A673 (cell line): Measurements from ENCODE around the gene FJX1. TPM values are rescaled to one million over a fixed set of nuclear protein-coding genes. Genes with fewer than 3 reads are reported as not detected.

Source experiments
- BruUV-seq: library from RNA; stranded (reverse); fragments of 400-500 nt; replicated peaks from 2 replicates; lab custom pipeline; 2021; lab: Mats Ljungman, UMichigan
- CTCF ChIA-PET: fragments of 300-600 bp; sonication (Branson Sonifier 250); formaldehyde crosslinking; loops from one replicate; lab custom pipeline; 2022; ENCODE audit warnings: antibody characterized with exemption; lab: Charles Lee
- POLR2A ChIA-PET: fragments of 300-600 bp; sonication (Branson Sonifier 250); formaldehyde crosslinking; loops from one replicate; lab custom pipeline; 2022; ENCODE audit warnings: antibody characterized with exemption; ENCODE audit not compliant: low non-redundant PET; lab: Charles Lee
- DNase-seq: peaks from one replicate; pipeline ENCODE4 v3.0.0-alpha.2; 2015; ENCODE audit warnings: low spot score
- H3K27ac ChIP-seq: fragments of 200-600 bp; sonication (generic); 2 replicates; pipeline ENCODE4 v1.5.1; 2016; ENCODE audit warnings: mixed run types, low read depth, mild to moderate bottlenecking, mixed read lengths, antibody characterized with exemption, low read length; ENCODE audit not compliant: poor library complexity, severe bottlenecking
- H3K27me3 ChIP-seq: fragments of 200-600 bp; sonication (generic); replicated peaks from 2 replicates; pipeline ENCODE4 v1.6.1; 2017; ENCODE audit warnings: mixed run types, low read depth, mild to moderate bottlenecking, mixed read lengths, antibody characterized with exemption, low read length; ENCODE audit not compliant: insufficient read depth, poor library complexity
- H3K36me3 ChIP-seq: fragments of 200-600 bp; sonication (generic); 2 replicates; pipeline ENCODE4 v1.6.1; 2016; ENCODE audit warnings: mixed run types, mild to moderate bottlenecking, mixed read lengths, antibody characterized with exemption, low read length; ENCODE audit not compliant: insufficient read depth, poor library complexity, severe bottlenecking
- H3K4me1 ChIP-seq: fragments of 200-600 bp; sonication (generic); 2 replicates; pipeline ENCODE4 v1.6.1; 2017; ENCODE audit warnings: mixed run types, mild to moderate bottlenecking, mixed read lengths, antibody characterized with exemption, low read length; ENCODE audit not compliant: insufficient read depth, poor library complexity, severe bottlenecking
- H3K4me3 ChIP-seq: fragments of 200-600 bp; sonication (generic); 2 replicates; pipeline ENCODE4 v1.5.1; 2016; ENCODE audit warnings: low read depth, mixed run types, mild to moderate bottlenecking, mixed read lengths, low read length; ENCODE audit not compliant: poor library complexity, severe bottlenecking
- H3K9me3 ChIP-seq: fragments of 200-600 bp; sonication (generic); 2 replicates; pipeline ENCODE4 v1.6.1; 2016; ENCODE audit warnings: mixed run types, low read depth, mild to moderate bottlenecking, mixed read lengths, antibody characterized with exemption, low read length; ENCODE audit not compliant: poor library complexity, severe bottlenecking
- CTCF ChIP-seq: fragments of 300-800, 200-600 bp; sonication (generic); conservative IDR thresholded peaks from 2 replicates; pipeline ENCODE4 v1.5.1; 2017; ENCODE audit warnings: low read depth, mild to moderate bottlenecking, antibody characterized with exemption, low read length, moderate library complexity, mixed read lengths
- EZH2 ChIP-seq: fragments of 200-600 bp; sonication (generic); IDR thresholded peaks from 2 replicates; pipeline ENCODE4 v1.6.1; 2017; ENCODE audit warnings: borderline replicate concordance, low read depth, mild to moderate bottlenecking, mixed read lengths, antibody characterized with exemption, low read length; ENCODE audit not compliant: poor library complexity, severe bottlenecking
- intact Hi-C: fragments of 100-400 bp; cut with micrococcal nuclease; formaldehyde crosslinking; loops from one replicate; pipeline ENCODE4 v1.10.0; 2022; ENCODE audit not compliant: unreplicated experiment
- total RNA-seq: library from RNA; stranded (reverse); gene quantifications from 2 replicates; pipeline ENCODE4 v1.2.3, GENCODE V29; 2021

Gene FJX1
- total RNA-seq, 1 experiment from 2014 or later: 50.1 TPM

GRCh38 chr11:35623621-35624168 is 5.4 kb downstream of the FJX1 start:
- Histone ChIP-seq H3K4me1 (peaks cover 58% of the 10 kb centered on the region), H3K36me3 (no peaks in the 10 kb centered on the region), H3K4me3 (no peak overlapping the region), H3K27me3 (no peaks in the 10 kb centered on the region), H3K27ac (no peak overlapping the region), H3K9me3 (no peaks in the 10 kb centered on the region)
- TF ChIP-seq EZH2 (no peak), CTCF (no peak)
- no TSS peak for BruUV-seq
- DNase-seq: no peak
- ChIA-PET CTCF (interaction anchor here (0.8 kb wide), 1 partner anchor 198 kb away, joined by 8 read pairs; no protein-coding TSS in a partner anchor), POLR2A (no interaction called here)
- intact Hi-C loops: loop anchor here (5.0 kb wide), 1 partner anchor 319 kb away; the partner anchor contains the start of gene LDLRAD3

DNA sequence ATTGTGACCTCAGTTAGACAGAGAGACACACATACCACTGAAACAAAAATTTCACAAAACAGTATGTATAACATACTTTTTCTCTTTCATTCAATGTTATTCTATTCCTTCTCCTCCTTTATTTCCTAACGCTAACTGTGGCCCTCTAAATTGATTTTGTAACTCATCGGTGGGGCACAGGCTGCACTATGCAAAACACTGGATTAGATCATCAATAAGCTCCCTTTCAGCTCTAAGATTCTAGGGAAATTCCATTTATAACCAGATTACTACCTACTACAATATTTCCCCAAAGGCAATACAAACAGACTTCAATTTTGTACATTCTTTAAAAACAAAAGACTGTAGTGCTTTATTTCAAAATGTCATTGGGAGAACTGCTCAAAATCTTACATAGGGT is 6.1 kb downstream of the FJX1 start:
- no peaks in the 10 kb centered on the region for H3K9me3 ChIP-seq
- TF ChIP-seq EZH2 (no peak), CTCF (no peak)
- H3K4me1 ChIP-seq: peaks cover 64% of the 10 kb centered on the region
- intact Hi-C loops: loop anchor here (5.0 kb wide), 1 partner anchor 318 kb away; the partner anchor contains the start of gene LDLRAD3
- H3K27me3 ChIP-seq: no peaks in the 10 kb centered on the region
- DNase-seq: no peak
- H3K36me3 ChIP-seq: no peaks in the 10 kb centered on the region
- POLR2A ChIA-PET: no interaction called here
- H3K4me3 ChIP-seq: no peak overlapping the region
- no peak overlapping the region for H3K27ac ChIP-seq
- no TSS peak for BruUV-seq
- CTCF ChIA-PET: interaction anchor here (0.8 kb wide), 1 partner anchor 198 kb away, joined by 8 read pairs; no protein-coding TSS in a partner anchor

- Histone ChIP-seq H3K36me3 (no peaks in the 10 kb centered on the region), H3K4me1 (peaks cover 68% of the 10 kb centered on the region), H3K9me3 (no peaks in the 10 kb centered on the region), H3K27me3 (no peaks in the 10 kb centered on the region), H3K27ac (no peak overlapping the region), H3K4me3 (no peak overlapping the region)
- intact Hi-C loops: loop anchor here (5.0 kb wide), 1 partner anchor 318 kb away; the partner anchor contains the start of gene LDLRAD3
- TF ChIP-seq CTCF: no peak
- no peak for TF ChIP-seq EZH2
- ChIA-PET POLR2A (no interaction called here), CTCF (no interaction called here)
- DNase-seq: peak; percentile 57
- no TSS peak for BruUV-seq
These were observed 6.5 kb downstream of the FJX1 start for GRCh38 chr11:35624781-35625180.
